ENCODE measurements around the gene CYFIP2. TPM values are rescaled to one million over a fixed set of nuclear protein-coding genes. Genes with fewer than 3 reads are reported as not detected.
A peak's percentile ranks its signal among the peaks of the same experiment; 100 is the strongest.

The CYFIP2 gene
- total RNA-seq, 1 donor from 2014 or later: 37.4 TPM

DNA sequence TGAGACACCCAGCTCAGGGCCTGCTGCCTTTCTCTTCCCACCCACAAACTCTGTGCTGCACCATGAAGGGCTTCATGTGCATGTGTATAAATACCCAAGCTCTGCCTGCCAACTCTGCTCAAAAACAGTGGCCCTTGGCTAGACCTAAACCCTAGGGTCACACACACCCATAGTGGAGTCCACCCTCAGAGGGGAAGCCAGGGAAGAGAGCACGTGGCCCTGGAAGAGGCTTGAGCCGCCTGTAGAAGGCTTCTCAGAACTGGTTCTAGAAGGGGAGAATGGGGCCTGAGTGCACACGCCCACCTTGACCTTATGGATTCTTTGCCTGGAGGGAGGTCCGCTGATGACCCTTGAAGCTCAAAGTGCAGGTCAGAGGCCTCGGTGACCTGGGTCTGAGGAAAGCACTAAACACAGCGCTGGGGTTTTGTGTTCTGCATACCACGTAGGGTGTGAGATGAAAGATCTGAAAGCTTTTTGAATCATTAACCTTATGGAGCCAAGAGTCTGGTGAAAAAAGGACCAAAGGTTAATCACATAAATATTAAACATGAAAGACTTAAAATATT, 60.6 kb downstream of the CYFIP2 start:
- Mint-ChIP-seq H3K4me3 (ENCODE audit: unreplicated experiment) (no peak overlapping the region), H3K9me3 (ENCODE audit: low read depth) (no peaks in the 10 kb centered on the region), H3K27ac (ENCODE audit: unreplicated experiment) (no peak overlapping the region), H3K4me1 (ENCODE audit: low read depth) (peaks cover 14% of the 10 kb centered on the region), H3K27me3 (ENCODE audit: low read depth) (no peaks in the 10 kb centered on the region), H3K36me3 (ENCODE audit: low read depth) (peaks cover 4% of the 10 kb centered on the region)
- DNase-seq (ENCODE audit: low spot score): no peak
- TF ChIP-seq, protein P1, sequence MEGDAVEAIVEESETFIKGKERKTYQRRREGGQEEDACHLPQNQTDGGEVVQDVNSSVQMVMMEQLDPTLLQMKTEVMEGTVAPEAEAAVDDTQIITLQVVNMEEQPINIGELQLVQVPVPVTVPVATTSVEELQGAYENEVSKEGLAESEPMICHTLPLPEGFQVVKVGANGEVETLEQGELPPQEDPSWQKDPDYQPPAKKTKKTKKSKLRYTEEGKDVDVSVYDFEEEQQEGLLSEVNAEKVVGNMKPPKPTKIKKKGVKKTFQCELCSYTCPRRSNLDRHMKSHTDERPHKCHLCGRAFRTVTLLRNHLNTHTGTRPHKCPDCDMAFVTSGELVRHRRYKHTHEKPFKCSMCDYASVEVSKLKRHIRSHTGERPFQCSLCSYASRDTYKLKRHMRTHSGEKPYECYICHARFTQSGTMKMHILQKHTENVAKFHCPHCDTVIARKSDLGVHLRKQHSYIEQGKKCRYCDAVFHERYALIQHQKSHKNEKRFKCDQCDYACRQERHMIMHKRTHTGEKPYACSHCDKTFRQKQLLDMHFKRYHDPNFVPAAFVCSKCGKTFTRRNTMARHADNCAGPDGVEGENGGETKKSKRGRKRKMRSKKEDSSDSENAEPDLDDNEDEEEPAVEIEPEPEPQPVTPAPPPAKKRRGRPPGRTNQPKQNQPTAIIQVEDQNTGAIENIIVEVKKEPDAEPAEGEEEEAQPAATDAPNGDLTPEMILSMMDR (IDR thresholded peaks at IDR 0.05): no peak

DNA sequence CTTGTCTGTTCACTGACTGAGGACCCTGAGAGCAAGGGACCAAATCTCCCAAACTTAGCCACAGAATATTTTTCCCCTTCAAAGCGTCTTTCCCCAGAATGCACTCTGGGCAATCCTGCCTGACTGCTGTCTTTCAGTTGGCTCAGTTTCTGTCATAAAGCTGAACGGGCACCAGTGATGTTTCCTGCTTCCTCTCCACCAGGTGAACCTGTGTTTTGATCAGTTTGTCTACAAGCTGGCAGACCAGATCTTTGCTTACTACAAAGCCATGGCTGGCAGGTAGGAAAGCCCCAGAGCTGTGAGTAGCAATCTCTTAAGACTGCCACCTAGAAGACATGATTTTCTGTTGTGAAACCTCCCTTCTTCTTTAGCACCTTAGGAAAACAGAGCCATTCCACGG, 61.8 kb downstream of the CYFIP2 start:
- H3K27ac Mint-ChIP-seq (ENCODE audit: unreplicated experiment): no peak overlapping the region
- no peaks in the 10 kb centered on the region for H3K27me3 Mint-ChIP-seq (ENCODE audit: low read depth)
- H3K4me1 Mint-ChIP-seq (ENCODE audit: low read depth): peaks cover 14% of the 10 kb centered on the region
- H3K9me3 Mint-ChIP-seq (ENCODE audit: low read depth): no peaks in the 10 kb centered on the region
- TF ChIP-seq, protein P1 (IDR thresholded peaks at IDR 0.05): no peak
- no peak for DNase-seq (ENCODE audit: low spot score)
- no peak overlapping the region for H3K4me3 Mint-ChIP-seq (ENCODE audit: unreplicated experiment)
- H3K36me3 Mint-ChIP-seq (ENCODE audit: low read depth): peaks cover 4% of the 10 kb centered on the region

DNA sequence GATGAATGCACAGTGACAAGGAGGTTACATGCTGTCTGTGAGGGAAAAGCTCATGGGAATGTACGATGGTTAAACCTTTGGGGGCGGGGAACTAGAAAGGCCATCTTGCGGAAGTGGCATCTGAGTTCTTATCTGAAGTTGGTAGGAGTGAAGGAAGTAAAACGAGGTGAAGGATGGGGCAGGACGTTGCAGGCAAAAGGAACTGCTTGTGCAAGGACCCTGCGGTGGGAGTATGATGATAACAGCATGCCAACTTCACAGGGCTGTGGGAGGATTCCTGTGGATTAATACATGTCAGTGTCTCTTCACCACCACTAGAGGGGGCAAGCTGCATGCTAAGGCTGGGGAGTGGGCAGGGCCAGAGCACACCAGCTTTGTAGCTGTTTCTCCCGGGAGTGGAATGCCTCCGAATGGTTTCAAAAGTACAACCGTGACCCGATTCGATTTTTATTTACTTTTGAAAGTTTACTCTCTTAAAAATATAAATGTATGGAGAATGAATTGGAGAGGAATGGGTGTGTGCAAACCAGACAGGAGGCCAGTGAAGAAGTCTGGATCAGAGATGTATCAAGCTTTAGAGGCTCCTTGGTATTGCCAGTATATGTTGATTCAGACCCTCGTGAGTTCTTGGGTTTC, 62.5 kb downstream of the CYFIP2 start:
- H3K4me1 Mint-ChIP-seq (ENCODE audit: low read depth): peaks cover 14% of the 10 kb centered on the region
- no peak for DNase-seq (ENCODE audit: low spot score)
- no peak overlapping the region for H3K27ac Mint-ChIP-seq (ENCODE audit: unreplicated experiment)
- H3K27me3 Mint-ChIP-seq (ENCODE audit: low read depth): no peaks in the 10 kb centered on the region
- H3K4me3 Mint-ChIP-seq (ENCODE audit: unreplicated experiment): peak overlapping the region; percentile 70
- TF ChIP-seq, protein P1 (IDR thresholded peaks at IDR 0.05): peak; percentile 98
- peaks cover 6% of the 10 kb centered on the region for H3K36me3 Mint-ChIP-seq (ENCODE audit: low read depth)
- H3K9me3 Mint-ChIP-seq (ENCODE audit: low read depth): no peaks in the 10 kb centered on the region

DNA sequence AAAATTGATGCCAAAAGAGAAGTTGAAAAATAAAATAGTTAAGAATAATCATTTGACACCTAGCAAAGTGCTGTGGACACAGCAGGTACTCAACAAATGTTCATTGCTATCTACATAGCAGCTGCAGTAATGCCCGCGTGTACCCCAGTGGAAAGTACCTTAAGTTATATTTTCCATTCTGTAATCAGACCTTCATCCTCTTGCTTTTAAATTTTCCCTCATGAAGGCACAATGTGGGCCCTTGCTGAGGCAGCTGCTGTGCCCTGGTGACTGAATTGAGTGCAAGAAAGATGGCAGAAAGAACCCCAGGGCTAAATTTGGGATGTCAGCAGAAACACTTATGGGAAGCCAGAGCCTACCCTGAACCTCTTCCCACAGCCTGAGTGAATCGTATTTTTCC, 65.9 kb downstream of the CYFIP2 start:
- DNase-seq (ENCODE audit: low spot score): no peak
- H3K36me3 Mint-ChIP-seq (ENCODE audit: low read depth): peaks cover 4% of the 10 kb centered on the region
- no peaks in the 10 kb centered on the region for H3K9me3 Mint-ChIP-seq (ENCODE audit: low read depth)
- peaks cover 29% of the 10 kb centered on the region for H3K4me1 Mint-ChIP-seq (ENCODE audit: low read depth)
- no peaks in the 10 kb centered on the region for H3K27me3 Mint-ChIP-seq (ENCODE audit: low read depth)
- H3K4me3 Mint-ChIP-seq (ENCODE audit: unreplicated experiment): no peak overlapping the region
- no peak overlapping the region for H3K27ac Mint-ChIP-seq (ENCODE audit: unreplicated experiment)
- TF ChIP-seq, protein P1 (IDR thresholded peaks at IDR 0.05): no peak

DNA sequence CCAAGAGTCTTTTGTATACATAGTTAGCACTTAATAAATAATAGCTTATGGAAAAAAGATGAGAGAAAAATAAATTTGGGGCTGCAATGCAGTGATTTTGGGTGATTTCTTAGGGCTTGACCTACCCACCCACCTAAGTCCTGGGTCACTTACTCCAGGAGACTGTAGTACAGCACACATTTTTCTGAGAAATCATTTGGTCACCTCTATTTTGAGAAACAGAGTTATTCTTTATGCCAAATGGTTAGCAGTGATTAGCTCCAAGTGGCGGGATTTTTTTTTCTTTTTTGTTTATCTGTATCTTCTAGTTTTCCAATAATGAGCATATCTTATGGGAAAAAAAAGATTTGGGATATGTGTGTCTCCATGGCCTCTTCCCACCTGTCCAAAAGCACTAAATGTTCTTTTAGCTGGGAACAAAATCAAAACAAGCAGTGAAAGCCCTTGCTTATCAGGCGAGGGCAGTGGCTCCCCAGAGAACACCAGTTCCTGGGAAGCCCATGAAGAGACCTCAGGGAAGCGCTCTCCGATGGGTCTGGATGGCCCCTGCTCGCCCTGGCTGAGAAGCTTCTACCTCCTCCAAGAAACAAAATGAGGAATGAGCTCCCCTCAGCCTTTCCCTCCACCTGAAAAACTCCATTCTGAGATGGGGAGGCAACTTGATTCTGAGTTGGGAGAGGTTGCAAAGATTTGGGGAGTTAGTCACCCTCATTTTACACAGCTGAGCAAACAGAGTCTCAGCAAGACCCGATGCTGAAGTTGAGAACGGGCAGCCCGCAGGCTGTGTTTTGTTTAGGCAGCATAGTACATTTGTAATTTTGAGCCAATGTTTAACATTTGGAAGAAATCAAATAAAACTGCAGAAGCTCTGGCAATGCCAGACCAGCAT, 69.9 kb downstream of the CYFIP2 start:
- H3K4me1 Mint-ChIP-seq (ENCODE audit: low read depth): peaks cover 20% of the 10 kb centered on the region
- H3K27ac Mint-ChIP-seq (ENCODE audit: unreplicated experiment): peak overlapping the region; percentile 45
- H3K27me3 Mint-ChIP-seq (ENCODE audit: low read depth): no peaks in the 10 kb centered on the region
- H3K4me3 Mint-ChIP-seq (ENCODE audit: unreplicated experiment): no peak overlapping the region
- TF ChIP-seq, protein P1 (IDR thresholded peaks at IDR 0.05): peak; percentile 15
- peaks cover 7% of the 10 kb centered on the region for H3K36me3 Mint-ChIP-seq (ENCODE audit: low read depth)
- H3K9me3 Mint-ChIP-seq (ENCODE audit: low read depth): peaks cover 5% of the 10 kb centered on the region
- DNase-seq (ENCODE audit: low spot score): no peak
